Measurements from ENCODE around the gene CASP12. TPM values are rescaled to one million over a fixed set of nuclear protein-coding genes. Genes with fewer than 3 reads are reported as not detected.
A peak's percentile ranks its signal among the peaks of the same experiment; 100 is the strongest.

The CASP12 gene
- total and polyA plus RNA-seq, 9 donors: 0.16 to 0.36 (median 0.28) TPM; not detected in 4

DNA sequence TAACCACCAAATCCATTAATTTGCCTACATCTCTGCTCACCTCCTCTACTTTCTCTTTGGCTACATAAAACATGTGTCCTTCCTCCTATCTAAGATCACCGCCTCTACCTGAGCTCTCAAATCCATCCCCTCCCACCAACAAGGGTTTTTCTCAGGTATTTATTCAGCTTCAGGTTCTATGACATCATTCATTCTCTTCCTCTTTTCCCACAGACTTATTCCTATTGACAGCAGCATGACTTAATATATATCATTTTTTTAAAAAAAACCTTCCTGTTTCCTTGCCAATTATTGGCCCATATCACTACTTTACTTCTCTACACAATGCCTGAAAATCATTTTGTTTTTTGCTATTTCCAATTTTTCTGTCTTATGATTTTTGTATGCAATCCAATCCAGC, 4.4 kb downstream of the CASP12 start:
- no peak for DNase-seq
- Histone ChIP-seq H3K4me1 (ENCODE audit: control insufficient read depth, insufficient read depth, low read length) (no peaks in the 10 kb centered on the region), H3K9me3 (replicated peaks; ENCODE audit: control insufficient read depth, low read depth, low read length) (no peaks in the 10 kb centered on the region), H3K27ac (ENCODE audit: low read length) (no peak overlapping the region), H3K27me3 (ENCODE audit: control insufficient read depth, insufficient read depth, low read length) (no peaks in the 10 kb centered on the region), H3K4me3 (ENCODE audit: low read length) (no peak overlapping the region), H3K36me3 (ENCODE audit: control insufficient read depth, insufficient read depth, low read length) (no peaks in the 10 kb centered on the region)
- 100% methylated on average over 1 of the region's 1 CpG for WGBS (ENCODE audit: insufficient coverage)

DNA sequence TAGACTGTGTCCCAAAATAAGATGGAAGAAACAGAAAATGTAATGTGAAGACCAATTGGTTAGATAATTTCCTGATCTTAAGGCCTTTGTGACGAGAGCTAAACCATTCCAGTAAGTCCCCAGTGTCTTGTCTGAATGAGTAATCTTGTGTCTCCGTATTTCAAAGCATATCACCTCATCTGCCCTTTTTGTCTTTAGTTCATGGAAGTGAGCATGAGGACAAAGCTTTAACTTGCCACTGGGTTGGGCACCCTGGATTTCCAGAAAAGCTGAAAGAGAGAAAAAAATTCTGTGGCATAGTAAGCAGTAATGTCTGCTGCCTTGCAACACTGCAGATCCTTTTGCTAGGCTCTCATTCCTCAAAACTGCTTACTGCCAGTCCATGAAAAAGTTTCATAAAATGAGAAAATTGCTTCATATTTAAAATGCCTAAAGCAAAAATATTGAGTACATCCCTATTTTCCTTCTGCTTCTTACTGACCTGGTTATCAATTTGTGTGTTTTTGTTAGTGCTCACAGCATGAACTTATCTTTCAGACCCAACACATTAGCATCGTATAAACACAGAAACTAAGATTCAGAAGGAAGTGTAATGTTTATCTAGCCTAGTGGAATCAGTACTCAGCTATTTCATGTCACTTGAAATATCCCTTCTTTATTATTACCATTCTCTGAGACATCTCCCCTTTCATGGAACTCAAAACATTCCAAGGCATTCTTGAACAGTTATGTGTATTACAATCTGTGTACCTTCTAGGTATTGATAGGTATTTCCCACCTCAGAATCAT, 5.3 kb downstream of the CASP12 start:
- Histone ChIP-seq H3K27me3 (ENCODE audit: control insufficient read depth, insufficient read depth, low read length) (no peaks in the 10 kb centered on the region), H3K4me3 (ENCODE audit: low read length) (no peak overlapping the region), H3K9me3 (replicated peaks; ENCODE audit: control insufficient read depth, low read depth, low read length) (no peaks in the 10 kb centered on the region), H3K36me3 (ENCODE audit: control insufficient read depth, insufficient read depth, low read length) (no peaks in the 10 kb centered on the region), H3K4me1 (ENCODE audit: control insufficient read depth, insufficient read depth, low read length) (no peaks in the 10 kb centered on the region), H3K27ac (ENCODE audit: low read length) (no peak overlapping the region)
- no CpG with 5 or more reads among the region's 3 CpGs for WGBS (ENCODE audit: insufficient coverage)
- DNase-seq: no peak

DNA sequence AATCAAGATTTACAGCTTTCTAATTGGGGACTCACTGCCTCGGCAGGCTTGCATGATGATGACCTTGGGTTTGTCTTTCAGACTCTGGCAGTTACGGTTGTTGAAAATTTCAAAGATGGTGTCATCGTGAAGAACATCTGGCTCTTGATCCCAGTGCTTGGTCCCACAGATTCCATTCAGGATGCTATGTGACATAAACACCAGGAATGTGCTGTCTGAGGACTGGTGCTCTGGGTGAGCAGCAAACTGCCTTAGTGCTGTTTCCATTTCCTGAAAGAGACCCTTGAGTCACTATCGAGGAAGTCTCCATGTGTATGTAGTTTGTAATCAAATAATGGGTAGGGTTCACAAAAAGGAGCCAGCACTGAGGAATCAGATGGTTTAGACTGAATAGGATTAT, 7.1 kb downstream of the CASP12 start:
- 49% methylated on average over 3 of the region's 4 CpGs for WGBS (ENCODE audit: insufficient coverage)
- no peak overlapping the region for H3K4me3 ChIP-seq (ENCODE audit: low read length)
- H3K9me3 ChIP-seq (replicated peaks; ENCODE audit: control insufficient read depth, low read depth, low read length): no peaks in the 10 kb centered on the region
- no peak overlapping the region for H3K27ac ChIP-seq (ENCODE audit: low read length)
- H3K27me3 ChIP-seq (ENCODE audit: control insufficient read depth, insufficient read depth, low read length): no peaks in the 10 kb centered on the region
- no peak for DNase-seq
- no peaks in the 10 kb centered on the region for H3K4me1 ChIP-seq (ENCODE audit: control insufficient read depth, insufficient read depth, low read length)
- no peaks in the 10 kb centered on the region for H3K36me3 ChIP-seq (ENCODE audit: control insufficient read depth, insufficient read depth, low read length)

DNA sequence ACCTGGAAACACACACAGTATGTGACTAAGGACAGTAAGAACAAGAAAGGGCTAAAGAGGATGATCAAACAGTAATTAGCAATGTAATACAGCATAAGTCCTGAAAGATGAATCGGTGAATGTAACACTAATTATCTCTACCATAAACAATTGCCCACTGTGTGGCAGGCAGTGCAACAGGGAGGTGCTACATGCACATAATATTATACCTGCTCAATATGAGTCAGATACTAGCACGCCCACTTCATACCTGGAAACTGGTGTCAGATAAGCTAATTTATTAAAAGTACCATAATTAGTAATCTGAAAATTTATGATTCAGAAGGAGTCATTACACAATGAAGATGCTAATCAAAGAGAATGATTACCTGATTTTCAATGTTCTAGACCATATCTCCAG, 14.9 kb downstream of the CASP12 start:
- DNase-seq: no peak
- no peaks in the 10 kb centered on the region for H3K9me3 ChIP-seq (replicated peaks; ENCODE audit: control insufficient read depth, low read depth, low read length)
- H3K27ac ChIP-seq (ENCODE audit: low read length): no peak overlapping the region
- H3K27me3 ChIP-seq (ENCODE audit: control insufficient read depth, insufficient read depth, low read length): no peaks in the 10 kb centered on the region
- H3K36me3 ChIP-seq (ENCODE audit: control insufficient read depth, insufficient read depth, low read length): no peaks in the 10 kb centered on the region
- no CpG with 5 or more reads among the region's 2 CpGs for WGBS (ENCODE audit: insufficient coverage)
- H3K4me3 ChIP-seq (ENCODE audit: low read length): no peak overlapping the region
- H3K4me1 ChIP-seq (ENCODE audit: control insufficient read depth, insufficient read depth, low read length): no peaks in the 10 kb centered on the region

DNA sequence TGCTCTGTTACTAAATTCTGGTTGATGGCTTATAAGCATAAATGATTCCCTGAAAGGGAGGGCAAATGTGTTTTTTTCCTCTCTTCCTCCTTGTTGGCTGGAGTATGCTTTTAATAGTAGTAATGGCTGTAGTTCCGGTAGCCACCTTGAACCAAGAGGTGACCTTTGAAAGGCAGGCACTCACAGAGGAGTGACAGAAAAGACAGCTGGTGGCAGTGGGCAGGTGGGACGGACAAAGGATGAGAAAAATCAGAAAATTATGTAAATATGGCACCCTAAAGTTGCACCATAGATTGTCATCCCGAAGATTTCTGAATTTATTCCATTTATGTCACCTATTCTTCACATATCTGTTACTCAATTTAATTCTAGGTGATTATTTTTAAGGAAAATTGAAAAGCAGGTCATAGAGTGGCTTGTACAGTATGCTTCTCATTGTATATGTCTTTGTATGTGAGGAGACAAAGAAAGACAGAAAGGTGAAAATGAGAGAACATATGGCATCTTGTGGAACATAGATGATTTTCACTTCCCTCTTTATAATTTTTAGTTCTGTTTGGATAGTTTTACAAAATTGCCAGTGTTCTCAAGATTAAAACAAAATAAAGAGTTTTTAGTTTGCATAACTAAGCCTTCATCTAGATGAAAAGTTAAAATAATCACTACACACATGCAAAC, 17.0 kb downstream of the CASP12 start:
- no peaks in the 10 kb centered on the region for H3K27me3 ChIP-seq (ENCODE audit: control insufficient read depth, insufficient read depth, low read length)
- H3K4me1 ChIP-seq (ENCODE audit: control insufficient read depth, insufficient read depth, low read length): no peaks in the 10 kb centered on the region
- no peak overlapping the region for H3K4me3 ChIP-seq (ENCODE audit: low read length)
- no peaks in the 10 kb centered on the region for H3K36me3 ChIP-seq (ENCODE audit: control insufficient read depth, insufficient read depth, low read length)
- no peak overlapping the region for H3K27ac ChIP-seq (ENCODE audit: low read length)
- no peaks in the 10 kb centered on the region for H3K9me3 ChIP-seq (replicated peaks; ENCODE audit: control insufficient read depth, low read depth, low read length)
- no CpG with 5 or more reads among the region's 3 CpGs for WGBS (ENCODE audit: insufficient coverage)
- no peak for DNase-seq

DNA sequence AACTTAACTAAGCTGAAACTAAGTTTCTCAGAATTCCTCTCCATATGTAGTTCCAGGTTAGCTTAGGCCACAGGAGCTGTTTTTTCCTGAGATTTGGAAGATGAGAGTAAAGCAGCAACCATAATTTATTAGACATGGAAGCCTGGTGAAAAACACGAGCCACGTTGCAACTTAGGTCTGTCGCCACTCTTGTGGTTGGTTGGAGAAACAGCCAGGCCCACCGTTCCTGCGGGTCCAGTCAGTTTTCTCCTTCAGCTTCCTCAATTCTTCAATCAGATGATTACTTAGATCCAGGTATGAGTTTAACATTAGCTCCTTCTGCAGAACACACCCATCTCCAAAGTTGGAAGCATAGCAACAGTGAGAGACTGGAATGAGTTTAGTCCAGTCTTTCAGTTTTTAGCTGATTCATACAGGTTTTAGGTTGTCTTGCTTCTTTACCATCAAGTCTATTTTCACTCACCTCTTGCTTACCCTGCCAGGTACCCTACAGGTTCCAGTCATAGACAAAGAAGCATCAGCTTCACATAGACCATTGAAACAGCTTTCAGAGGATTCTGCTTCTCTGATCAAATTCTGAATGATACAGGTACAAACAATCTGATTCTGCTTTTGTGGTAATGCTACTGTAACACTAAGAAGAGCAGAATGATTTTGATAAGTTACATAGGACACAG, 18.6 kb downstream of the CASP12 start:
- H3K9me3 ChIP-seq (replicated peaks; ENCODE audit: control insufficient read depth, low read depth, low read length): no peaks in the 10 kb centered on the region
- H3K36me3 ChIP-seq (ENCODE audit: control insufficient read depth, insufficient read depth, low read length): no peaks in the 10 kb centered on the region
- no CpG with 5 or more reads among the region's 5 CpGs for WGBS (ENCODE audit: insufficient coverage)
- H3K27ac ChIP-seq (ENCODE audit: low read length): no peak overlapping the region
- H3K27me3 ChIP-seq (ENCODE audit: control insufficient read depth, insufficient read depth, low read length): no peaks in the 10 kb centered on the region
- DNase-seq: no peak
- H3K4me3 ChIP-seq (ENCODE audit: low read length): no peak overlapping the region
- H3K4me1 ChIP-seq (ENCODE audit: control insufficient read depth, insufficient read depth, low read length): no peaks in the 10 kb centered on the region

DNA sequence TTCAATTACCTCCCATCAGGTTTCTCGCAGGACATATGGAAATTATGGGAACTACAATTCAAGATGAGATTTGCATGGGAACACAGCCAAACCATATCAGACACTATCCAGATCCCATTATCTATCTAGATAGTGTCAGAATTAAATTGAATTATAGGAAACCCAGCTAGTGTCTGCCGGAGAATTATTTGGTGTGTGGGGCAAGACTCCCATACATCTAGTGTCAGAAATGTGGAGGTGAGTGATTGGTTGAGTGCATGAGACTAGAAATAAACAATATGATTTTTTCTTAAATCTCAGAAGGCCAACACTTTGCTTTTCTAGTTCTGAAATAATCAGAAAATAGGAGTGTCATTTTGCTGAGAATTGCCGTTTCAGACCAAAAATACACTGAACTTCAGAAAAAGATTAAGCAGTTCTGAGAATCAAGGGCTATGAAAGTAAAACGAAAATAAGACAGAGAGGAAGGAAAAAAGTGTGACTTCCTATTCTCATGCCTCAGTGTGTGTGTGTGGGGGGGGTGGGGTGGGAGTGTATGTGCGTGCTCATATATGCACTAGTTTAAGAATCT, 21.3 kb downstream of the CASP12 start:
- no peaks in the 10 kb centered on the region for H3K4me1 ChIP-seq (ENCODE audit: control insufficient read depth, insufficient read depth, low read length)
- no peak overlapping the region for H3K27ac ChIP-seq (ENCODE audit: low read length)
- WGBS (ENCODE audit: insufficient coverage): no CpG with 5 or more reads among the region's 5 CpGs

DNA sequence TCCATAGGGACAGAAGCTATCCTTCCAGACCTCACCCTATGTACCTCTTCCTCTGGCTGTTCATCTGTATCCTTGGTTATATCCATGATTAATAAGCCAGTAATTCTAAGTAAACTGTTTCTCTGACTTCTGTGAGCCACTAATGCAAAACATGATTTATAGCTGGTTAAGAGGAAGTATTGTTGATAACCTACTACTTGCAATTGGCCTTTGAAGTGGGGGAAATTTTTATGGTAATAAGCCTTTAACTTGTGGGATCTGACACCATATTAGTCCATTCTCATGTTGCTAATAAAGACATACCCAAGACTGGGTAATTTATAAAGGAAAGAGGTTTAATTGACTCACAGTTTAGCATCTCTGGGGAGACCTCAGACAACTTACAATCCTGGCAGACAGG, 21.9 kb downstream of the CASP12 start:
- DNase-seq: no peak
- no peaks in the 10 kb centered on the region for H3K9me3 ChIP-seq (replicated peaks; ENCODE audit: control insufficient read depth, low read depth, low read length)
- no peaks in the 10 kb centered on the region for H3K4me1 ChIP-seq (ENCODE audit: control insufficient read depth, insufficient read depth, low read length)
- no peak overlapping the region for H3K4me3 ChIP-seq (ENCODE audit: low read length)
- H3K27ac ChIP-seq (ENCODE audit: low read length): no peak overlapping the region
- no peaks in the 10 kb centered on the region for H3K36me3 ChIP-seq (ENCODE audit: control insufficient read depth, insufficient read depth, low read length)
- no peaks in the 10 kb centered on the region for H3K27me3 ChIP-seq (ENCODE audit: control insufficient read depth, insufficient read depth, low read length)

More for the DNA sequence above, 21.3 kb downstream of the CASP12 start:
- no peaks in the 10 kb centered on the region for H3K9me3 ChIP-seq (replicated peaks; ENCODE audit: control insufficient read depth, low read depth, low read length)
- DNase-seq: peak; percentile 23
- no peaks in the 10 kb centered on the region for H3K27me3 ChIP-seq (ENCODE audit: control insufficient read depth, insufficient read depth, low read length)
- no peak overlapping the region for H3K4me3 ChIP-seq (ENCODE audit: low read length)
- H3K36me3 ChIP-seq (ENCODE audit: control insufficient read depth, insufficient read depth, low read length): no peaks in the 10 kb centered on the region

DNA sequence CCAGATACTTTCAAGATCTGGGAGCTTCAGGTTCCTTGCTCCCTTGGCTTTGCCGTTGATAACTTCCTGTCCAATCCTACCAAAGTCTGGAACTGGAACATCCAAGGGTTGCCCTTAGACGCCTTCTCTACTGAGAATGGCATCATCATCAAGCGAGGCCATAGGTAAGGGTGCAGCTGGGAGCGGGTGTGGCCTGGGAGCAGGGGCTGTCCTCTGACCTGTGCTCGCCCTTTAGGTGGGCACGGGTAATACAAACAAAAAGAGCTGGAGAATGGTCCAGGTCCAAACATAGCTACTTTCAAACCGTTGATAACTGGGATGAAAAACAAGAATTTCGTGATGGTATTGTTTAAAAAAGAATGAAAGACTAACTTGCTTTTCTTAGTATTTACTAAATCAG, 25.0 kb downstream of the CASP12 start:
- Histone ChIP-seq H3K4me1 (ENCODE audit: control insufficient read depth, insufficient read depth, low read length) (no peaks in the 10 kb centered on the region), H3K9me3 (replicated peaks; ENCODE audit: control insufficient read depth, low read depth, low read length) (no peaks in the 10 kb centered on the region), H3K27me3 (ENCODE audit: control insufficient read depth, insufficient read depth, low read length) (no peaks in the 10 kb centered on the region), H3K4me3 (ENCODE audit: low read length) (no peak overlapping the region), H3K27ac (ENCODE audit: low read length) (no peak overlapping the region), H3K36me3 (ENCODE audit: control insufficient read depth, insufficient read depth, low read length) (no peaks in the 10 kb centered on the region)
- WGBS (ENCODE audit: insufficient coverage): 85% methylated on average over 4 of the region's 8 CpGs
- DNase-seq: no peak

DNA sequence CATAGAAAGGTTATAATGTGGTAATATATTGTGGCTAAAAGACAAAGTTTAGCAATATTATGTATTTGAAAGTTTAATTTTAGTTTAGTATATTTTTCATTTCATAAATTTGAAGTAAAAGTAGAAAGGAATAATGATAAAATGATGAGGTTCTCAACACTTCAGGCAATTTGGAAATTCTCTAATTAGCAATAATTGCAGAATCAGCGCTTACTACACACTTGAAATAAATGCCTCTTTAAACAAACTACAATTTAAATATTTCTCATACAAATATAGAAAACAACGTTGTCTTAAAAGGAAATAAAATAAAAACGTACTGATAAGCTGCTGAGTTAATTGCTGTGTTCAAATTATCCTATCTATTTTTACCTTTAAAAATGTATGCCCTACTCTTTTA, 25.9 kb downstream of the CASP12 start:
- no peaks in the 10 kb centered on the region for H3K9me3 ChIP-seq (replicated peaks; ENCODE audit: control insufficient read depth, low read depth, low read length)
- no peaks in the 10 kb centered on the region for H3K36me3 ChIP-seq (ENCODE audit: control insufficient read depth, insufficient read depth, low read length)
- no peak overlapping the region for H3K4me3 ChIP-seq (ENCODE audit: low read length)
- WGBS (ENCODE audit: insufficient coverage): no CpG with 5 or more reads among the region's 3 CpGs
- H3K27me3 ChIP-seq (ENCODE audit: control insufficient read depth, insufficient read depth, low read length): no peaks in the 10 kb centered on the region
- no peaks in the 10 kb centered on the region for H3K4me1 ChIP-seq (ENCODE audit: control insufficient read depth, insufficient read depth, low read length)
- no peak overlapping the region for H3K27ac ChIP-seq (ENCODE audit: low read length)
- DNase-seq: no peak

Measured in muscle of leg (tissue), 11 donors.